ENCODE results near the gene TMEM79. TPM values are rescaled to one million over a fixed set of nuclear protein-coding genes. Genes with fewer than 3 reads are reported as not detected.

Gene TMEM79
- total and polyA plus RNA-seq, 5 donors from 2014 or later: 1.7 to 6.2 (median 5.1) TPM

DNA sequence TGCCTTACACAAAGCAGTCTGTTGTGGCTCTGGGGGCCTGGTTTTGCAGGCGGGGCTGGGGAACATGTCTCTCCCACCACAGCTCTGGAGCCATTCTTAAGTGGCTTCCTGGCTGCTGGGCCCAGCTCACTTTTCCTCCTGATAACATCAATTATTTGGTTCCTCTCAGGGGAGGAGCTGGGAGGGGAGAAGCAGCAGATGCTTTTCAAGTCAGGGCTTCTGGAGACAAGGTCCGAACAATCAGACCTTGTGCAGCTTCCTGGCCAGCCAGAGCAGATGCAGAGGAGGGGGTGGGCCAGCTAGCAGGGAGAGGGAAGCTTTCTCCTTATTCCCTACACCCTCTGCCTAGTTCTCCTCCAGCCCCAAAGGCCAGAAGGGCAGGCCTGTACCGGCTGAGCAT, 32.6 kb upstream of the TMEM79 start:
- Histone ChIP-seq H3K4me1 (ENCODE audit: control insufficient read depth, insufficient read depth, low read length, poor library complexity, severe bottlenecking) (peaks cover 3% of the 10 kb centered on the region), H3K27me3 (ENCODE audit: control insufficient read depth, insufficient read depth, low read length) (no peaks in the 10 kb centered on the region), H3K27ac (ENCODE audit: insufficient read depth, low read length, poor library complexity, severe bottlenecking) (no peak overlapping the region), H3K9me3 (ENCODE audit: control insufficient read depth in 2 of 2, low read length in 2 of 2) (no peaks in the 10 kb centered on the region), H3K36me3 (ENCODE audit: control insufficient read depth, insufficient read depth, low read length) (peaks cover 55% of the 10 kb centered on the region), H3K4me3 (ENCODE audit: low read depth, low read length) (no peak overlapping the region)
- ATAC-seq (ENCODE audit: low read depth in 2 of 2): no peak
- Mint-ChIP-seq H3K4me3 (no peak overlapping the region), H3K4me1 (peaks cover 0 to 5% (median 2%) of the 10 kb centered on the region in 4 donors), H3K27me3 (no peaks in the 10 kb centered on the region), H3K9me3 (no peaks in the 10 kb centered on the region), H3K27ac (peak overlapping the region in 1 of 3 donors; percentile 62), H3K36me3 (peaks cover 25% of the 10 kb centered on the region)
- DNase-seq: no peak

GRCh38 chr1:156253634-156254033, 30.5 kb upstream of the TMEM79 start:
- H3K27me3 ChIP-seq (ENCODE audit: control insufficient read depth, insufficient read depth, low read length): no peaks in the 10 kb centered on the region
- Mint-ChIP-seq H3K36me3 (peaks cover 37% of the 10 kb centered on the region), H3K4me1 (peaks cover 0 to 5% (median 2%) of the 10 kb centered on the region in 4 donors), H3K9me3 (no peaks in the 10 kb centered on the region), H3K27me3 (no peaks in the 10 kb centered on the region), H3K27ac (peak overlapping the region in 2 of 3 donors; percentile 30 to 57), H3K4me3 (no peak overlapping the region)
- no peak overlapping the region for H3K27ac ChIP-seq (ENCODE audit: insufficient read depth, low read length, poor library complexity, severe bottlenecking)
- no peak overlapping the region for H3K4me3 ChIP-seq (ENCODE audit: low read depth, low read length)
- no peak for ATAC-seq (ENCODE audit: low read depth in 2 of 2)
- H3K4me1 ChIP-seq (ENCODE audit: control insufficient read depth, insufficient read depth, low read length, poor library complexity, severe bottlenecking): no peaks in the 10 kb centered on the region
- no peaks in the 10 kb centered on the region for H3K9me3 ChIP-seq (ENCODE audit: control insufficient read depth in 2 of 2, low read length in 2 of 2)
- no peak for DNase-seq
- H3K36me3 ChIP-seq (ENCODE audit: control insufficient read depth, insufficient read depth, low read length): peaks cover 74% of the 10 kb centered on the region

DNA sequence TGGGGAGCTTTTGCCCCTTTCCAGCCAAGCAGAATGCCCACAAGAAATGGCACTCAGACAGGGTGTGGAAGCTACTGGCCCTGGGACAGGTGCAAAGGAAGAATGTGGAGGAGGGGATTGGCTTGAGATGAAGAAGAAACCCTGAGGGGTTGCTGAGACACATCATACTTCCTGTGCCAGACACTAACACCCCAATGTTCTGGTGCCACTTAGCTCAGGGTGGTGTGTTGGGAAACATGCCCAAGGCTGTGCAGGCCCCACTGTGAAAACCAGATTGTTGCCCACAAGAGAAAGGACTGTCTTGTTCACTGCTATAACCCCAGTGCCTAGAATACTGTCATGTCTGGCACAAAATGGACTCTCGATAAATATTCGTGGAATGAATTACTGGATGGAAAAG, 26.4 kb upstream of the TMEM79 start:
- Mint-ChIP-seq H3K4me1 (peaks cover 0 to 3% (median 0%) of the 10 kb centered on the region in 4 donors), H3K9me3 (no peaks in the 10 kb centered on the region), H3K36me3 (peaks cover 54% of the 10 kb centered on the region), H3K27ac (peak overlapping the region in 1 of 3 donors; percentile 14), H3K4me3 (no peak overlapping the region), H3K27me3 (no peaks in the 10 kb centered on the region)
- Histone ChIP-seq H3K9me3 (ENCODE audit: control insufficient read depth in 2 of 2, low read length in 2 of 2) (no peaks in the 10 kb centered on the region), H3K27ac (ENCODE audit: insufficient read depth, low read length, poor library complexity, severe bottlenecking) (no peak overlapping the region), H3K27me3 (ENCODE audit: control insufficient read depth, insufficient read depth, low read length) (no peaks in the 10 kb centered on the region), H3K4me1 (ENCODE audit: control insufficient read depth, insufficient read depth, low read length, poor library complexity, severe bottlenecking) (no peaks in the 10 kb centered on the region), H3K4me3 (ENCODE audit: low read depth, low read length) (no peak overlapping the region), H3K36me3 (ENCODE audit: control insufficient read depth, insufficient read depth, low read length) (peaks cover 86% of the 10 kb centered on the region)
- DNase-seq: no peak
- ATAC-seq (ENCODE audit: low read depth in 2 of 2): no peak

DNA sequence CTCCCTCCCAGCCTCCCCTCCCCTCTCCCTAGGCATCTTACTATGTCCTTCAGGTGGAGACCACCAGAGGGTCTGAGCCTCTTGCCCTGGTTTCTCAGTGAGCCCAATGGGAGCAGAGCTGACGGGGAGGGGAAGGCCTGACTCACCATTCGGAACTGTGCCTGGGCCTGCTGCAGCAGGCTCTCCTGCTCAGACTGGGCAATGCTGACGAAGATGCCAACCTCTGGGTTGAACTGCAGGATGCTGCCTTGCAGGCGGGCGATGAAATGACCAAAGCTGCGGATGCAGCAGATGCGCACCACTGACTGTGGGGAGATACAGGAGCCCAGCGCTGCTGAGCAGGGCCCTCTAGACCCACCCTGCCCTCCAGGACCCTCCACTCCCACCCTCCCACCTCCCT, 25.3 kb upstream of the TMEM79 start:
- no peak overlapping the region for H3K27ac ChIP-seq (ENCODE audit: insufficient read depth, low read length, poor library complexity, severe bottlenecking)
- DNase-seq (no peak), ATAC-seq (ENCODE audit: low read depth in 2 of 2) (no peak)
- Mint-ChIP-seq H3K27ac (peak overlapping the region in 1 of 3 donors; percentile 26), H3K27me3 (no peaks in the 10 kb centered on the region), H3K36me3 (peaks cover 52% of the 10 kb centered on the region), H3K4me1 (peaks cover 0 to 2% (median under 1%) of the 10 kb centered on the region in 4 donors), H3K9me3 (no peaks in the 10 kb centered on the region), H3K4me3 (no peak overlapping the region)
- H3K4me1 ChIP-seq (ENCODE audit: control insufficient read depth, insufficient read depth, low read length, poor library complexity, severe bottlenecking): no peaks in the 10 kb centered on the region
- H3K27me3 ChIP-seq (ENCODE audit: control insufficient read depth, insufficient read depth, low read length): no peaks in the 10 kb centered on the region
- H3K9me3 ChIP-seq (ENCODE audit: control insufficient read depth in 2 of 2, low read length in 2 of 2): no peaks in the 10 kb centered on the region
- H3K4me3 ChIP-seq (ENCODE audit: low read depth, low read length): no peak overlapping the region
- H3K36me3 ChIP-seq (ENCODE audit: control insufficient read depth, insufficient read depth, low read length): peaks cover 86% of the 10 kb centered on the region

- H3K27me3 ChIP-seq (ENCODE audit: control insufficient read depth, insufficient read depth, low read length): no peaks in the 10 kb centered on the region
- DNase-seq (no peak), ATAC-seq (ENCODE audit: low read depth in 2 of 2) (no peak)
- no peaks in the 10 kb centered on the region for H3K4me1 ChIP-seq (ENCODE audit: control insufficient read depth, insufficient read depth, low read length, poor library complexity, severe bottlenecking)
- Mint-ChIP-seq H3K36me3 (peaks cover 54% of the 10 kb centered on the region), H3K27me3 (no peaks in the 10 kb centered on the region), H3K4me1 (peaks cover 0 to 2% (median under 1%) of the 10 kb centered on the region in 4 donors), H3K9me3 (no peaks in the 10 kb centered on the region), H3K4me3 (no peak overlapping the region), H3K27ac (peak overlapping the region in 2 of 3 donors; percentile 26 to 46)
- no peaks in the 10 kb centered on the region for H3K9me3 ChIP-seq (ENCODE audit: control insufficient read depth in 2 of 2, low read length in 2 of 2)
- H3K27ac ChIP-seq (ENCODE audit: insufficient read depth, low read length, poor library complexity, severe bottlenecking): no peak overlapping the region
- H3K36me3 ChIP-seq (ENCODE audit: control insufficient read depth, insufficient read depth, low read length): peaks cover 84% of the 10 kb centered on the region
- H3K4me3 ChIP-seq (ENCODE audit: low read depth, low read length): no peak overlapping the region
Observed at GRCh38 chr1:156259805-156260204, 24.3 kb upstream of the TMEM79 start.

DNA sequence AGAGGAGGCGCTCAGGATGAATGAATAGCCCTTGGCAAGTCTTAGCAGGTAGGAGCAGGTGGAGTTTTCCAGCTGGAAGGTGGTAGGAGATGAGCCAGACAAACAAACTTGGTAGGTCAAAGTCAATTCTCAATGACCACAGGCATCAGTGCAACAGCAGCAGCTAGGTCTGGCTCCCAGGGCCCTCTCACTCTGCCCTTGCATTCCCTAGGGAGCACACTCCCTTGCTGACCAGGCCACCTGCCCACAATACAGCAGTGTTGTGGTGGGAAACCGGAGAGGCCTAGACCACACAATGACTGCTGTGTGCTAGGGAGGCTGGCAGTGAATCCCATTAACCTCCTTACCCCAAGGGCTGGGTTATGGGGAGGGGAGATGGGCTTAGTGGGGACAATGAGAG, 23.2 kb upstream of the TMEM79 start:
- H3K9me3 Mint-ChIP-seq: no peaks in the 10 kb centered on the region
- Histone ChIP-seq H3K4me1 (ENCODE audit: control insufficient read depth, insufficient read depth, low read length, poor library complexity, severe bottlenecking) (no peaks in the 10 kb centered on the region), H3K36me3 (ENCODE audit: control insufficient read depth, insufficient read depth, low read length) (peaks cover 91% of the 10 kb centered on the region), H3K4me3 (ENCODE audit: low read depth, low read length) (no peak overlapping the region), H3K27ac (ENCODE audit: insufficient read depth, low read length, poor library complexity, severe bottlenecking) (no peak overlapping the region), H3K9me3 (ENCODE audit: control insufficient read depth in 2 of 2, low read length in 2 of 2) (no peaks in the 10 kb centered on the region), H3K27me3 (ENCODE audit: control insufficient read depth, insufficient read depth, low read length) (no peaks in the 10 kb centered on the region)
- no peaks in the 10 kb centered on the region for H3K27me3 Mint-ChIP-seq
- DNase-seq (no peak), ATAC-seq (ENCODE audit: low read depth in 2 of 2) (no peak)
- peaks cover 0 to 3% (median under 1%) of the 10 kb centered on the region in 4 donors for H3K4me1 Mint-ChIP-seq
- peak overlapping the region in 1 of 3 donors; percentile 71 for H3K27ac Mint-ChIP-seq
- peaks cover 59% of the 10 kb centered on the region for H3K36me3 Mint-ChIP-seq
- H3K4me3 Mint-ChIP-seq: no peak overlapping the region

DNA sequence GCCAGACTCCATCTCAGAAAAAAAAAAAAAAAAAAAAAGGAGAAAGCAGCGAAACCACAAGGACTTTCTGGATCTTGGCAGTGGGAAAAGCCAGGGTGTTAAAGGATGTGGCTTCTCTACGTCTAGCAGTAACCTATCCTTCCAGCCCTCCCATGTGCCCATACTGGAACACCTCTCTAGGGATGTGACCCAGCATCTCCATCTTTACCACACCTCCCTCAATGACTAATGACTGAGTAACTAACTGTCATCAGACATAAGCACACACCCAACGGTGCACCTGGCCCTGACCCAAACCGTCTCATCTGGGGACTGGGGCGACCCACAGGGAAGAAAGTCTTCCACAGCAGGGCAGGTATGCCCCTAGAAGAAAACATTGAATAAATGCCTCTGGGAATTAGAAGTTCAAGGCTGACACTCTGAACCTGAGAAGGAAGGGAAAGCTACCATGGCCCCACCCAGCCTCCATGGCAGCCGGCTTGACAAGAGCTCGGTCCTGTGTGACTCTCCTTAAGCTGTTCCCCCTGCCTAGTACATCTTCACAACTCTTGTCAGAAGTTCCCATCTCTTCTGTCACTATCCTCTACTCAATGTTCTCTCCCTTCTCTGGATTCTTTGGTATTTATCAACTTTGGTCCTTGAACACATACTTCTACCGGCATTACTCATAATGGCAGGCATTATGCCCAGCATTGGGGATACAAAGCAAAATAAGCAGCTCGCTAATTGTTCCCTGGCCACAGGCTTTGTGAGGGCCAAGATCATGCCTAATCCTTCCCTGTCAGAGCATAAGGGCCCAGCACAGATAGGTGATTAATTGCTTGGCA, 21.5 kb upstream of the TMEM79 start:
- peaks cover 66% of the 10 kb centered on the region for H3K36me3 Mint-ChIP-seq
- no peak overlapping the region for H3K27ac ChIP-seq (ENCODE audit: insufficient read depth, low read length, poor library complexity, severe bottlenecking)
- no peak overlapping the region for H3K4me3 ChIP-seq (ENCODE audit: low read depth, low read length)
- ATAC-seq (ENCODE audit: low read depth in 2 of 2) (no peak), DNase-seq (no peak)
- no peaks in the 10 kb centered on the region for H3K27me3 ChIP-seq (ENCODE audit: control insufficient read depth, insufficient read depth, low read length)
- H3K27me3 Mint-ChIP-seq: no peaks in the 10 kb centered on the region
- peaks cover 0 to 3% (median 0%) of the 10 kb centered on the region in 4 donors for H3K4me1 Mint-ChIP-seq
- no peaks in the 10 kb centered on the region for H3K4me1 ChIP-seq (ENCODE audit: control insufficient read depth, insufficient read depth, low read length, poor library complexity, severe bottlenecking)
- H3K27ac Mint-ChIP-seq: peak overlapping the region in 2 of 3 donors; percentile 7 to 11
- peaks cover 0 to 1% (median 0%) of the 10 kb centered on the region in 7 donors for H3K9me3 Mint-ChIP-seq
- no peaks in the 10 kb centered on the region for H3K9me3 ChIP-seq (ENCODE audit: control insufficient read depth in 2 of 2, low read length in 2 of 2)
- H3K4me3 Mint-ChIP-seq: no peak overlapping the region
- H3K36me3 ChIP-seq (ENCODE audit: control insufficient read depth, insufficient read depth, low read length): peaks cover 93% of the 10 kb centered on the region

DNA sequence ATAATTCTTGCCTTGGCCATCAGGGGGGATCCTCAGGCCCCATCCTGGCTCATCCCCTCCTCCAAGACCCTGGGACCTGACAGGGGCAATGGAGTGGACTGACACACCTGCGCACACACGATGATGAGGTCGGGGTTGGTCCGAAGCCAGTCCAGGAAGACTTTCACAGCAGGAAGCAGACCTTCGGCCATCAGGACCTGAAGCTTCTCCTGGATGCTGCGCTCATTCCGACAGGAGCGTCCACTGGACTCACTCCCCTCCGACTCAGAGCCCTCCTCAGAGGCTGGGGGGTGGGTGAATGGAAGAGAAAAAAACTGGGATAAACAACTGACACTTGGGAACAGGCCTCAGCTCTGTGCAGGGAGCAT, 20.9 kb upstream of the TMEM79 start:
- H3K9me3 Mint-ChIP-seq: peaks cover 0 to 1% (median 0%) of the 10 kb centered on the region in 7 donors
- ATAC-seq (ENCODE audit: low read depth in 2 of 2): no peak
- H3K27ac Mint-ChIP-seq: peak overlapping the region in 2 of 3 donors; percentile 7 to 11
- Histone ChIP-seq H3K36me3 (ENCODE audit: control insufficient read depth, insufficient read depth, low read length) (peaks cover 93% of the 10 kb centered on the region), H3K4me3 (ENCODE audit: low read depth, low read length) (no peak overlapping the region), H3K27me3 (ENCODE audit: control insufficient read depth, insufficient read depth, low read length) (no peaks in the 10 kb centered on the region), H3K27ac (ENCODE audit: insufficient read depth, low read length, poor library complexity, severe bottlenecking) (no peak overlapping the region), H3K4me1 (ENCODE audit: control insufficient read depth, insufficient read depth, low read length, poor library complexity, severe bottlenecking) (no peaks in the 10 kb centered on the region), H3K9me3 (ENCODE audit: control insufficient read depth in 2 of 2, low read length in 2 of 2) (no peaks in the 10 kb centered on the region)
- no peak for DNase-seq
- peaks cover 65% of the 10 kb centered on the region for H3K36me3 Mint-ChIP-seq
- H3K27me3 Mint-ChIP-seq: no peaks in the 10 kb centered on the region
- peaks cover 0 to 3% (median 0%) of the 10 kb centered on the region in 4 donors for H3K4me1 Mint-ChIP-seq
- no peak overlapping the region for H3K4me3 Mint-ChIP-seq

All from CD4-positive, CD25-positive, alpha-beta regulatory T cell (primary cell).